Measurements from ENCODE around the gene RPL14.

RPL14 gene

GRCh38 chr3:40518067-40518466 is 60.9 kb downstream of the RPL14 start:
- TF ChIP-seq CTCF (IDR thresholded peaks at IDR 0.05; ENCODE audit: borderline replicate concordance, insufficient read depth, low read depth, low read length), result no peak
- H3K4me3 ChIP-seq (ENCODE audit: low read depth, low read length), result no peak overlapping the region
